ENCODE measurements around the gene SOHLH1.
"Not testable (repeated sequence)": the region's sequence is repeated elsewhere in the genome, so short reads cannot be mapped to it uniquely, and the experiment has no call there.

The SOHLH1 gene

GRCh38 chr9:135676891-135677290, 22.4 kb downstream of the SOHLH1 start:
- no peak for DNase-seq

- DNase-seq: no peak
Measured at GRCh38 chr9:135674977-135675376, 24.3 kb downstream of the SOHLH1 start.

DNA sequence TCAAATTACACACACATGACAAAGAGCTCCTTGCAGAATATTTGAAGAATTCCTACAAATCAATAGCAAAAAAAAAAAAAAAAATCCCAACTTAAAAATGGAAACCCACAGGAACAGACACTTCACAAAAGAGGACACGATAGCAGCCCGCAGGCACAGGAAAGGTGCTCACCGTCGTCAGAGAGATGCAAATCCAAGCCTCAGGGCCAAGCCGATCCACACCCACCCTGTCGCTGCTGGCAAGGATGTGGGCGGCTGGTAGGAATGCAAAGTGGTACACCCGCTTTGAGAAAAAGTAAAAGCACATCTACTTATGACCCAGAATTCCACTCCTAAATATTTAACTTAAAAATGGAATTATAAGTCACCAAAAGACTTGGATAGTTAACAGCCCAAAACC, 25.3 kb downstream of the SOHLH1 start:
- no peak for DNase-seq

DNA sequence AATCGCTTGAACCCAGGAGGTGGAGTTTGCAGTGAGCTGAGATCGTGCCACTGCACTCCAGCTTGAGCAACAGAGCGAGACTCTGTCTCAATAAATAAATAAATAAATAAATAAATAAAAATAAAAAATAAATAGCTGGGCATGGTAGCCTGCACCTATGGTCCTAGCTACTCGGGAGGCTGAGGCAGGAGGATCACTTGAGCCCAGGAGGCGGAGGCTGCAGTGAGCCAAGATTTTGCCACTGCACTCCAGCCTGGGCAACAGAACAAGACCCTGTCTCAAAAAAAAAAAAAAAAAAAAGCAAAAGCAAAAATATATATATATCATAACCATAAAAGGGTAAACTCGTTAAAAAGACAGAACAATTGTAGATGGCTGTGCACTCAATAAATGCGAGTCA, 26.5 kb downstream of the SOHLH1 start:
- not testable (repeated sequence) for DNase-seq

DNA sequence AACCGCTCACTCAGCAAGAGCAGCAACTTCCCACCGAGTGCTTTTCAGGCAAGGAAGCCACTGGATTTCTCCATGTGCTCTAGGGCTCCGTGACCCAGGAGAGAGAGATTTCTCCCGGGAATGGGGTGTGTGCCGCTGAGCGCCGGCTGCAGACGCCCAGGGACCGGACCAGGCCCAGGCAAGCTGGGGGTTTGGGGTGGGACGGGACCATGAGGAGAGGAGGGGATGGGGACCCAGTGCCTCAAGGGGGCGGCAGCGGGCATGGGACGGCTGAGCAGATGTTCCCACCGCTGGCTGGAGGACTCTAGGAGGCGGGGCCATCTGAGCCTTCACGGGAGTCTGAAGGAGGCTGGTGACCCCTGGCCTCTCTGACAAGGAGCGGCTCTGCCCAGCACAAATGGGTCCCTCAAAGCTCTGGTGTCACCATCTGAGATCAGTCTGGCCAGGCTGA, 27.7 kb downstream of the SOHLH1 start:
- DNase-seq: no peak

DNA sequence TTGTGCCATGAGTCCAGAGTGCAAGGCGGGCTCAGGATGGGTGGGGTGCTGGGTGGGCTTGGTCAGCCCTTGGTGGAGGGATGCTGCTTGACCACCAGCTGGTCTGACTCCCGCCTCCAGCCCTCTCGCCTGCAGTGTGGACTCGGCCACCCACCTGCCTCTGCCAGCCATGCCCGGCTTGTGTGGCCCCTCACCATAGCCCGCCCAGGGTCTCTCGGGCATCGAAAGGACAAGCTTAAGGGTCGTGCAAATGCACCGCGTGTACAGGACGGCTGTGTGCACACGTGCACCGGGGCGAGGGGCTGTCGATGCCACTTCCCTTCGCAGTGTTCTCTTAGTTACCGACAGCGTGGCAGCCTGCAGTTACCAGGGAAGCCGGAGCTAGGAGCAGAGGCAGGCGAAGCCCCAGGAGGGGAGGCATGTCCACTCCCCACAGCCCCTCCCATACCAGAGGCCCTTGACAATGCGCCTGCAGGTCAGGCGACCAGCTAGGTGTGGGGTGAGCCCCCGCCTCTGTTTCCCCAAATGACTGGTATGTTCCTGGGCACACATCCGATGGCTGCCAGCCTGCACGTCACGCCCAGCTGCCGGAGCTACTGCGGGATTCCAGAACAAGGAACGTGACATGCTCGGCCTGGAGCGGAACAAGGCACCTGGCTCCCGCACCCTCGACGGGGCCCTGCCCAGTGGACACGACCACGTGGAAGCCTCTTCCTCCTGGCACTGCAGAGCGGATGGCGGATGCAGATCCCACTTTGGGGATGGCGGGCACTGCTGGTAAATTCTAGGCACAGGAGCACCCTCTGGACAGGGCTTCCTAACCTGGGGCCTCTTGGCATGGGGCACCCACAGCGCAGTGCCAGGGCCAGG, 28.3 kb downstream of the SOHLH1 start:
- DNase-seq: no peak

GRCh38 chr9:135669616-135670285, 29.5 kb downstream of the SOHLH1 start:
- DNase-seq: no peak

GRCh38 chr9:135669018-135669417, 30.3 kb downstream of the SOHLH1 start:
- DNase-seq: not testable (repeated sequence)

- DNase-seq: no peak
Measured at GRCh38 chr9:135667463-135668001, 31.7 kb downstream of the SOHLH1 start.

DNA sequence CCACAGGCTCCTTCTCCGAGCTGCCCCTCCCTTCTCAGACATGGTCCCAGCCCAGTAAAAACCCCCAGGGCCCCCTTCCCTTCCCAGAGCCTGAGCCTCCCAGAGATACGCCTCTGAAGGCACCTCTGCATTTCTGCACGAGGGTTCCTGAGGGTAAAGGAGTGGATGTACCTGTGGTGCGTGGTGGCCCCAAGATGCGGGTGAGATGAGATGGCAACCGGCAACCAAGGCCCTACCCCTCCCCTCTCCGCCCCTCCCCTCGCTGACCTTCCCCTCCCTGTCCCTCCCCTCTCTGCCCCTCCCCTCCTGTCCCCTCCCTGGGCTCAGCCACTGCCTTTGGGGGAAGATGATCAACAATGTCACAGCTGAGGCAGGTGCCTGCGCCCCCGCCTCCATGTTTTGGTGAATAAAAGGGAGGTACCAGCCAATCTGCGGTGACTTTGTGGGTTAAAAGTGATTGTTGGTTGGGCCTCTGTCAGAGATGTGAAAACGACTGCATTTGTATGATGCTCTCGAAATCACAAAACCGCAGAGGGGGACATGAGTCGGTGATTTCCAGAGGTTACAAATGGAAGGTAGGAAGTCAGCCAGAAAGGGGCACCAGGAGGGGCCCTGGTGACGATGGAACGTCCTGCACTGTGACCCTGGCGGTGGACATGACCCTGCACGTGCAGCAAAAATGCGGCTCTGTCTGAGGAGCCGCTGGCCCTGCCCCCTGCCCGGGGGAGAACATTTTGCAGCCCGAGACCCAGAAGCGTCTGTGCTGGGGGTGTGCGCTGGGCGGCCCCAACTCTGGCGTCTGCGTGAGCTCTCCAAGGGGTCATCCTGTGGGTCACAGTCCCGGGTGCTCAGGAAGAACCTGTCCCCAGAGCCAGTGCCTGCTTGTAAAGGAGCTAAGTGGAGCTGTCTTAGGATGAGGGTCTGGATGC, 32.5 kb downstream of the SOHLH1 start:
- no peak for DNase-seq

- no peak for DNase-seq
Measured at GRCh38 chr9:135665795-135666189, 33.5 kb downstream of the SOHLH1 start.

GRCh38 chr9:135664801-135665794, 34.2 kb downstream of the SOHLH1 start:
- DNase-seq: no peak

- no peak for DNase-seq
Measured at GRCh38 chr9:135664266-135664665, 35.0 kb downstream of the SOHLH1 start.

DNA sequence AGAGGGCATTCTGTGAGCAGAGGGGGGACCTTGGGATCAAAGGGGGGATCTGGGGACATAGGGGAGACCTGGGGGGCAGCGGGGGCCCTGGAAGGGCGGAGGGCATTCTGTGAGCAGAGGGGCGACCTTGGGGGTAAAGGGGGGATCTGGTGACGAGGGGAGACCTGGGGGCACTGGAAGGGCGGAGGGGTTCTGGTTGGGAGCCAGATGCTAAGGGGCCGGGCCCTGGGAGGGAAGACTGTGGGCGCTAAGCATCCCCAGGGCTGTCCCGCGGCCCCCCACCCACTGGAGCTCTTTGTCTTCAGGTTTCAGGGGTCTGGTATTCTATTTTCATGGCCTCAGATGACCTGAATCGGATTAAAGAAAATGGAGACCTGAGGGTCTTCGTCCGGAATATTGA, 35.4 kb downstream of the SOHLH1 start:
- DNase-seq: no peak

DNA sequence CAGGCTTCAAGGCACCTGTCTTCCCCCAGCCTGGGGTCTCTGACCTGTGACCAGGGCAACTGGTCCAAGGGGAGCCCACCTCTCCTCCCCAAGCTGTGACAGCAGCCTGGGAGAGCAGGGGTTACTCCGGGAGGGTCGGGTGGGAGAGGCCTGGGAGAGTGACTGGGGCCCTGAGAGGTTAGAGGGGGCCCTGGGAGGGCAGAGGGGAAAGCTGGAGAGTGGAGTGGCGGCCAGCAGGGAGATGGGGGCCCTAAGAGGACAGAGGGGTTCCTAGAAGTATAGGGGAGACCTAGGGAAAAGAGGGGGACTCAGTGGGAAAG, 35.9 kb downstream of the SOHLH1 start:
- DNase-seq: no peak

- DNase-seq: no peak
Measured at GRCh38 chr9:135662758-135663450, 36.4 kb downstream of the SOHLH1 start, which contains the start of gene LCN9. Gene LCN9 (plus strand): TSS chr9:135663309. CDS start chr9:135663322, 13 bp downstream.

DNA sequence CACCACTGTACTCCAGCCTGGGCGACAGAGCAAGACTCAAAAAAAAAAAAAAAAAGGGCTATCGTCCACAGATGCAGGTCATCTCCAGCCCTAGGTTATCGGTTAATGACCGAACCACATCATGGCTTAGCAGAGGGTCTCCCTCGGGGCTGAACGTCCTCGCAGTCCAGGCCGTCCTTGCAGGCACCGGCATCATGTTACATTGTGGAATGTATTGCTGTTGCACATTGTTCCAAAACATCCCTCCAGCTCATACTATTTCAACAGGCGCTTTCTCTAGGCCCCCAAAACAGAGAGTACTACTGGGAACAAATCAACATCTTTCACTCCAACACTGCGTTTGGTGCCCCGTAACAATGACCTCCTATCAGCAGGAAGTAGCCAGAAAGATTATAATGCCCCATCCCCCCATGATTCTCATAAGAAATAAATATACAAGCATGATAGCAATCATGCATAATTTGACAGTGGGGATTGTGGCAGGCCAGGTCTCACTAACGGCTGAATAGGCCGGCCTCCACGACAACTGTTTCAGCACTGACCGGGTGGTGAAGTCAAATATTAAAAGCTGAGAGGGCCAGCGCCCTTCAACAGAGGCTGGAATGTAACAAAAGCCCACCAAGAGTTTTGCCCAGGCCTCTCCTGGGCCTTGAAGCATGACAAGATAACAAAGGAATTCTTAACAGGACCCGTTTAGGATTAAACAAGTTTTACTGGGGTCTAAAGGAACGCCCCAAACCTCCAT, 37.3 kb downstream of the SOHLH1 start:
- DNase-seq: no peak

DNA sequence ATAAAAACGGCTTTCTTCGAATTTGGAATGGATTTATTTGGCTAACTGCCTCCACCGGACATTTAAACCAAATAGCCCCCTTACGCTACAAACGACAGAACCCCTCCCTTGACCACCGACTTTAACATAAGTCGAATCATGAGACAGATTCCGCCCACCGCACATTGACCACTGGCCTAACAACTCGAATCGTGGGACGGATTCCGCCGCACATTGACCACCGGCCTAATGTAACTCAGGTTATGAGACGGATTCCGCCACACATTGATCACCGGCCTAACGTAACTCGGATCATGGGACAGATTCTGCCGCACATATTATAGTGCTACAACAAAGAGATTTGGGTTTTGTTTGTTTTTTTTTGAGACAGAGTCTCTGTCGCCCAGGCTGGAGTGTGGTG, 38.9 kb downstream of the SOHLH1 start:
- no peak for DNase-seq

DNA sequence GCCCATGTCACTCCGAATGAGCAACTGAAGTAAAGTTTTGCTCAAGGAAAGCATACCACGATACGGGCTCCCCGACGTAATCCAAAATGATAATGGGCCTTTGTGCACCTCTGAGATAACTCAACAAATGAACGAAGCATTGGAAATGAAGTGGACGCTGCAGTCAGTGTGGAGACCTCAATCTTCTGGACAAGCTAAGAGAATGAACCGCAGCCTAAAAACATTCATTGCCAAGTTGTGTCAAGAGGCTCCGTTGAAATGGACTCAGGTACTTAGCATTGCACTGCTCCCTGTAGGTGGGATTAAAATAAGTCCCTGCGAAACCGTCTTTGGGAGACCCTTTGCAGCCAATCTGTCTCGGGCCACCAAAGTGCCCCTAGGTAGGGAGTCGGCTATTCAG, 40.0 kb downstream of the SOHLH1 start:
- no peak for DNase-seq

- DNase-seq: no peak
Measured at GRCh38 chr9:135657416-135657815, 41.9 kb downstream of the SOHLH1 start.
